Effector CD4-positive, alpha-beta T cell (primary cell): Measurements from ENCODE around the gene OTOG. TPM values are rescaled to one million over a fixed set of nuclear protein-coding genes. Genes with fewer than 3 reads are reported as not detected.

Experiments
- DNase-seq: peaks from one replicate; pipeline ENCODE4 v3.0.0-alpha.2; 2020
- total RNA-seq: gene quantifications from one replicate; lab custom pipeline; 2026; lab: John Stamatoyannopoulos, UW

Gene OTOG
- total RNA-seq, result not detected

DNA sequence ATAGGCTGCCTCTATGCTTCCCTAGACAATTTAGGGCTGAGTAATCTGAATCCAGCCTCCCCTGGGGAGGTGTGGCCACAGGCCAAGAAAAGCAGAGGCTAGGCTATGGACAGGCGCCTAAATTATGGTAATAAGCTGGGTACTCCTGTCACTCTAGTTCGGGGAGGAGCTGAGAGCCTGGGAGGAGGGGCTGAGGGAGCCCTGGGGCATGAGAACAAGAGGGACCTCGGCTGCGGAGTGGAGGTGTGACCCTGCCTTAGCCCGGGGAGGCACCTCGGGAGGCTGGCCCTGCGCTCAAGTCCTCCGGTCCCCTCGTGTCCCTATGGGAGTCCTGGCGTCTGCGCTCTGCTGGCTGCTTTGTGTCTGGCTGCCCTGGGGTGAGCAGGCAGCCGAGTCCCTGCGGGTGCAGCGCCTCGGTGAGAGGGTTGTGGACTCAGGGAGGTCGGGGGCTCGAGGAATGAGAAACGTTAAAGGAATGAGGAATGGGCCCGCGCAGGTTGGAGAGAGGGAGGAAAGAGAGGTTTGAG is at the start of gene OTOG:
Gene OTOG, plus strand, starts transcription at position 209 of the 527 bp plus-strand sequence. Its CDS starts 114 bp downstream, at position 323.
- no peak for DNase-seq

DNA sequence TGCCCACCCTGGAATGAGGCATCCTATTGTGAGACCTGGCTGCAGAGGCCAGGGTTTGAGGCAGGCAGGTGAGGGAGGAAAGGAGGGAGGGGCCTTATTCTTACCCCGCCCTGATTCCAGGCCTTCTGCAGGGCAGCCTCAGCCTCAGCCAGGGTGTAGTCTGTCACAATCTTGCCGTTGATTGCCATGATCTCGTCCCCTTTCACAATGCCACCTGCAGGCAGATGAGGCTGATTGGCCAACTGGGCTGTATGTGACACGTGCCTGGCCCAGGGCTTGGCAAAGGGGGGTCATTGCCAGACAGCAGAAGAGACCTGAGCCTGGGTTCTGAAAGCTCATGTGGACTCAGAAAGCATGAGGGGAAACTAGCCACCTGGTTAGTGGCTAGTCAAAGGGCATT is 49.0 kb upstream of the OTOG start:
- DNase-seq, result no peak

DNA sequence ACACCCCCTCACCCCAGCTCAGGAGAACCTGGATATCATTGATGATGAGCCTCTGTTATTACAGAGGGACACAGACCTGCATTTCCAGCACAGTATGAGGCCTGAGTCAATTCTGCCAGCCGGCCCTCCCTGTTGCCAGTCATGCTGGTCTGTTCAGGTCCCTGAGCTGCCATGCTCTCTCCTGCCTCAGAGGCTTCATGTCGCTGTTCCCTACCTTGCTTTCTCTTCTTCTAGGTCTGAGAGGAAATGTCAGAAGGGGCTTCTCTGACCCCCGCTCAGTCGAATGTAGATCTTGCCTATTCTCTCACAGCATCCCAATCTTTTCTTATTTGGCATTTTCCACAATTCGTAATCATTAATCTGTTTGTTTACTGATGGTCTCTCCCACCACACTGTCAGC is 48.6 kb upstream of the OTOG start:
- DNase-seq, result no peak

DNA sequence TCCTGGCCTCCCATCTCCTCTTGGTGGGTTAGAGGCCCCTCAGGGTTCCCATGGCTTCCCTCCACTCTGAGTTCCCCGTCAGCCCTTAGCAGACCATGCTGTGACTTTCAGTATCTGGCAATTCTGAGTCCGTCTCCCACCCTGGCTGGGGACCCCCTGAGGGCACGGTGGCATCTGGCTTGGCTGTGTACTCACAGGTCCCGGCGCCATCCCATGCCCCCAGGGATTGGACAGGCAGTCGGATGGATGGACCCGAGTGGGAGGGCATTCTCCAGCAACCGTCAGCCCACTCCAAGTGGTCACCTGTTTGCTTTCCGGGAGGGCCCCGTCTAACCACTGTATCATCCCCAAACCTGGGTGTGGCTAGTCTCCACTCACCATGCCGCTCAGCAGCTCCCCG is 46.4 kb upstream of the OTOG start:
- no peak for DNase-seq

DNA sequence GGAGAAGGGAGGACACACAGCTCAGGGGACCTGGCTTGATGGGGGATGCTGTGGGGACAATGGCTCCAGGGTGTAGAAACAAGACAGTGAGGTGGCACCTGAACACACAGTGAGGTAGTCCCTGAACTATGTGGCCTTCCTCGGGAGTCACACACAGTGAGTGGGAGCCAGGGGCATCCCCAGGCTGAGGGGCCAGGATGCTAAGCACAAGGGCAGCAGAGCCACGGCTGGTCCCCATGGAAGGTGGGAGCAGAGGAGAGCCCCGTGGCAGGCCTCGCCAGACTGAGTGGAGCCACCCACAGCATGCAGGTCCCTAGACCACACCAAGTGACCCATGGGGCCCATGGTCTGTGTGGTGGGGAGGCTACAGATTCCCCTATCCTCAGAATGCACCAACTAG is 44.4 kb upstream of the OTOG start:
- DNase-seq, result no peak

GRCh38 chr11:17504330-17505107 is 42.5 kb upstream of the OTOG start:
- DNase-seq, result peak; percentile 69

- no peak for DNase-seq
These were observed 41.9 kb upstream of the OTOG start for GRCh38 chr11:17505146-17505545.

DNA sequence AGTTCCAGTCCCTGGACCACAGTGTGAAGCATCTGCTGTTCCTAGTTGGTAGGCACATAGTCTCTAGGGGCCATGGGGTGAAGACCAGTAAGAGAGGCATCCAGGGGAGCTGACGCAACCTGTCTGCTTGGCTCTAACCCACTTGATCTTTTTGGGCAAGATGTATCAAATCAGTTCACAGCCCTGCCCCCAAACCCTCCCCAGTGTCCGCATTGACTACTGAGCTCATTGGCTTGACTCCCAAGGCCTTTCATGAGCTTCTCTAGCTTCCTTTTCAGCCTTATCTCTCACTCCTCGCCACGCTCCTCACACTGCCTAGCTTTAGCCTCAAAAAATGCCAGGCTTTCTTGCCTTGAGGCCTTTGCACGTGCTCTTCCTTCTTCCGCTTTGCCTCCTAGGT is 40.7 kb upstream of the OTOG start:
- no peak for DNase-seq

GRCh38 chr11:17506942-17507341 is 40.1 kb upstream of the OTOG start:
- DNase-seq, result no peak

DNA sequence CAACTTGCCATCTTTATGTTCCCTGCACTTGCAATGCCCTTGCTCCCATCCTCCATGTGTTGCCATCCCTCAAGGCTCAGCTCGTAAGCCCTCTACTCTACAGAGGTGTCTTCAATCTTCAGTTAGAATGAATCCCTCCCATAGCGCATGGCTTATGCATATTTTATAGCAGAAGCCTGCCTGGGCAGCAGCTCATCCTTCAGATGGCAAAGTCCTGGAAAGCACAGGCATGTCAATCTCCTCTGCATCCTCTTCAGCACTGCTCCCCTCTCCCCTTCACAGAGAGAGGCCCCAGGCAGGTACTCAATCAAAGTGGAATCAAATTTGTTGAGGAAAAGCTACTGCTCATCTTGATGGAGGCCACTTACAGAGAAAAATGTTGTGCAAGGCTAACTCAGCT is 39.3 kb upstream of the OTOG start:
- no peak for DNase-seq

DNA sequence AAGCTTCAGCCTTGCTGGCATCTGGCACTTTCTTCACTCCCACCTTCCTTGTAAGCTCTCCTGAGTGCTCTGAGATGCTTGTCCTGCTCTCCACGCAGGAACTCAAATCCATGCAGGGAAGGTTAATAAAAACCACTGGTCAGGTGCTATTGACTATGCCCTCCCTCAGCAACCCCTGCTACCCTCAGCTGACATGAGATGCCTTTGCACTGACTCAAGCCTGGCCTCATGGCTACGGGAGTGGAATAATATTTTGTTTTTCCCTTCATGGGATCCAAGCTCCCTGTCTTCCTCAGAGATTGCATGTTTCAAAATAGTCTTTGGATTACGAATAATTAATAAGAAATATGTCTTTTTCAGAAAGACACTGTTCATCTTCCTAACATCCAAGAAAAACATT is 38.8 kb upstream of the OTOG start:
- DNase-seq, result no peak

- no peak for DNase-seq
These were observed 38.3 kb upstream of the OTOG start for GRCh38 chr11:17508791-17509190.

- no peak for DNase-seq
These were observed 36.4 kb upstream of the OTOG start for GRCh38 chr11:17510507-17511206.

GRCh38 chr11:17511571-17511970 is 35.5 kb upstream of the OTOG start:
- DNase-seq, result no peak

DNA sequence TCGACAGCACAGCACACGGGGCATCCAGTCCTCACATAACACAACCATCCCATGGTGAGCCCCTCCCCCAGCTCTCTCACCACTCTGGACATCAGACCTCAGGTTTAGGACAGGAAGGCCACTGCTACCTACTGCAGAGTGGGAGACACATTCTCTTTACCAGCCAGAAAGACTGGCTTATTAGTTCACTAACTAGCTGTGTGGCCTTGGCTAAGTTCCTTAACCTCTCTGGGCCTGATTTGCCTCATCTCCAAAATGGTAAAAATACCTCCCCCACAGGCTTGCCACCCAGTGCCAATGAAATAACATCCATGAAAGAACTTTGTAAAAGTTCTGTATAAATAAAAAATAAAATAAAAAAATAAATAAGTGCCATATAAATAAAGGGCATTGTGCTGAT is 35.0 kb upstream of the OTOG start:
- no peak for DNase-seq

DNA sequence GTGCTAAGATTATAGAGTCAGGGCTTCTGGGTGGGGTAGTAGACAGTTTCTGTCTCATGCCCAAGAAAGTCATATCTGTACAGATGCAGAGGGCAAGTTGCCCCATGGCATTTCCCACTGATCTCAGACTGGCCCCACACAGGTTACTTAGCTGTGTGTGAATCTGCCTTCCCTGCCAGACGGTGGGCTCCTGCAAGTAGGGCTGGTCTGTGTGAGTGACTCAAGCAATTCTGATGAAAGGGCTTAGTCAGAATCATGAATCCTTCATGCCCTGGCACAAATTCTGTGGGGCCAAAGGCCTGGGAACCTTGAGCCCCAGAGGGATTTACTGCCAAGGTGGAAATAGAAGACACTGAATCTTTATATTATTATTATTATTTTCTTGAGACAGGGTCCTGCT is 33.2 kb upstream of the OTOG start:
- no peak for DNase-seq

DNA sequence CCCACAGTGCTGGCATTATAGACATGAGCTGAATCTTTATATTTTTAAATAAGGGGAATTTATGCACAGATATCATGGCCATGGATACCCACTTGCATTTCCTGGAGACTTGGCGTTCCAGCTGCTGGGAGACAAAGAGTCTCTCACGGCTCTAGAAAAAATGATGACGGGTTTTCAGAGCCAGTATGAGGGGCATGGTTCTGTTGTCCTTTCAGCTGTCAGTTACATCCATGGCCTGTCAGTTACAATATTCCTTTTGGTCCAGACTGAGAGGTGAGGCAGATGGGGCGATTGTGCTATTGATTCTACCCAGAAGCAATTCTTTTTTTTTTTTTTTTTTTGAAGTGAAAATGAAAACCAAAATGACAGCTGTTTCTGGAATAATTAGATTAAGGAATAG is 32.6 kb upstream of the OTOG start:
- no peak for DNase-seq

DNA sequence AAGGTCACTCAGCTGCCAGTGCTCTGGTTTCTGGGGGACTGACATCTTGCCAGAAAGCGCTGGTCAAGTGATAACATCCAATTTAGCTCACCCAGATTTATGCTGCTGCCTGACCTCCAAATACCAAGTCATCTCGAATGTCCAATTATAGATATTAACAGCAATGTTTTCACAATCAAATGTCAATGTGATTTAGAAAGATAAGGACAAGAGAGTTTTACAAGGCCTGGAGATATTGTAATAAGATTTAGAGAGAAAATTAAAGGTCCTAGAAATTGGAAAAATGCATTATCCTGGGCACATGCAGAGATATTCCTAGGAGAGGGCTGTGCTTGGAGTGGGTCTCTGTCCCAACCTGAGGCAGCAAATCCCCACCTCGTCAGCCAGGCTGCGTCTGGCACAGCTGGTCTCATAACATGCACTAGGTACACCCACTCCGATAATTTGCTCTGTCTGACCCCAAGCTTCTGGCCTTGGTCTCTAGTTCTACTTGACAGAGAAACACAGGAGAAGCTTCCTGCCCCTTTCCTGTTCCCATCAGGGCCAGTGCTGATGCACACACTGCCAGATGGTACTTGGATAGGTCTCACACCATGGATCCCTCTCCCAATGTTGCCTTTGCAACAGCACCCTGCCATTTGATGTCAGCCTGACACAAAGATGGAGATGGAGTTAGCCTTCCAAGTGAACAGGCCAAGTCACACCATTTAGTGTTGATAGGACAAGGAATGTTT is 31.4 kb upstream of the OTOG start:
- no peak for DNase-seq

GRCh38 chr11:17516551-17517150 is 30.4 kb upstream of the OTOG start:
- DNase-seq, result no peak

DNA sequence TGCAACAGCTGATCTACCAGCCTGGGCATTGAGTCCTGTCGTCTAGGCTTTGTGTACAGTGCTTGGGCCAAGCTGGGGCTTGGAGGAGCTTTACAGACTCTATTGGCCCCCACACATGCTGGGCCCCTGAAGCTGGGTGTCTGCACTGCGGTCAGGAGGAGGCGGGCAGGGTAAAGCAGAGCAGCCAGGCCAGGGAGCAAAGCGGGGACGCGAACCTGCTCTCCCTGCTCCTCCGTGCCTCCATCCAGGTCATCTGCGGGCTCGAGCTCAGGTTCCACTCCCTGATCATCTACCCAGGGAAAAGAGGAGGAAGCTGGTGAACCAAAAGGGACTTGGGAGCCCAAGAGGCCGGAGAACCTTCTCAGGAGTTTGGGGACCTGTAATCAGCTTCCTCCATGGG is 29.9 kb upstream of the OTOG start:
- no peak for DNase-seq

DNA sequence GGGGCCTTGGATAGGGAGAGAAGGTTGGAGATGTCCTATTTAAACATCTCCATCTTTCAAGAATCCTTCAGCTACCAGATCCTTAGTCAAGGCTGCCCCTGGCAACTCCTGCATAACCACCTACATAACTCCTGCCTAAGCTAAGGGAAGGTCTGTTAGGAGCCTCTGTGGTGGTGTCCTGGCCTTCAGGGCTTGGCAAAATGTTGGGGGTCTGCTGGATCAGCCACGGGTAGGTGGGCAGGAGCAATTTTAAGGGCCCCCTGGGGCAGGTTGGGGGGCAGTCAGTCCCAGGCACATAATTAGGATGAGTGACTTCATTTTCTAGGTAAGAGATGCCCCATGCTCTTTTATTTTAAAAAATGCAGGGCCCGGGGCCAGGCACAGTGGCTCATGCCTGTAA is 28.7 kb upstream of the OTOG start:
- DNase-seq, result no peak

DNA sequence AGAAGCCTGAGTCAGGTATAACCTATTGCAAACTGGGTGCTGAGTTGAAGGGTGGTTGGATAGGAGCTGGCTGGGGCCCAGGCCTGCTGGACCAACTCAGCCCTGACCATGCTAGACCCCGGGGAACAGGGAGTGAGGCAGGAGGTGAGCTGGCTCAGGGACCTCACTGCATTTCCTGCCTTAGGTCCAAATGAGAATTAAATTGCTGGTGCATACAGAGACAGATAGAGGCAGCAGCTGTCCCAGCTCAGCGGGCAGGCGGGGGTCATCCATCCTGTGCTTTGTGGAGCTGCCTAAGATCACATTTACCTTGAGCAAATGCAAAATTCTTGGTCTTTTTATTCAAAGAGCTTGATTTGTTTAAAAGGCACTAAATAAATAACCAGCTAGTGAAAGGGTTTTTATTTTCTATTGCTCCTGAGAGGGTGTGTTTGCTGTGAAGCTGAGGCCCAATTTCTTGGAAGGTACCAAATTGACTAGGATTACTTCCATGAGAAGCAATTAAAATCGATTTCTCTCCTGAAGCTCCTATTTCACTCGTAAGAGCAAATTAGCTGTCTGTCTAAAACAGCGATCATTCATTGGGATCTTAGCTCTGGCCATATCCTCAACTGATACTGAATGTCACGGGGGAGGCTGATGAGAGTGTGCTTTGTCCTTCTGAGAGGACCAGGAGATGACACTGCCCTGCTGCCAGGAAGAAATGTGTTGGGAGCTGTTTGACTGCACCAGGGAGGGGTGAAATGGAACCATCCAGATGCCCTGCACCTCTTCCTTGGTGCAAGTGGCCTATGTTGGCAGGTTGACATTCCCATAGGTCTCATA is 27.8 kb upstream of the OTOG start:
- no peak for DNase-seq
